Activated CD4-positive, alpha-beta T cell treated with anti-CD3 and anti-CD28 coated beads for 4 hours (primary cell): Measurements from ENCODE around the gene ULK4.
"Not testable (repeated sequence)": the region's sequence is repeated elsewhere in the genome, so short reads cannot be mapped to it uniquely, and the experiment has no call there.

Experiments
- DNase-seq, 2 donors: peaks; one replicate each; pipeline ENCODE4 v3.0.0-alpha.2; 2020

Gene ULK4

GRCh38 chr3:41749988-41750387 lies 211.9 kb downstream of the ULK4 start:
- no peak for DNase-seq

GRCh38 chr3:41746215-41746614 lies 215.7 kb downstream of the ULK4 start:
- DNase-seq, result no peak

- no peak for DNase-seq
Measured at GRCh38 chr3:41742121-41742520, 219.8 kb downstream of the ULK4 start.

- DNase-seq, result no peak
Measured at GRCh38 chr3:41740374-41740886, 221.5 kb downstream of the ULK4 start.

GRCh38 chr3:41726891-41727290 lies 235.0 kb downstream of the ULK4 start:
- DNase-seq, result no peak

- DNase-seq, result no peak
Measured at GRCh38 chr3:41717641-41718040, 244.3 kb downstream of the ULK4 start.

GRCh38 chr3:41716471-41716870 lies 245.4 kb downstream of the ULK4 start:
- no peak for DNase-seq

- no peak for DNase-seq
Measured at GRCh38 chr3:41715376-41715775, 246.5 kb downstream of the ULK4 start.

GRCh38 chr3:41711651-41712050 lies 250.3 kb downstream of the ULK4 start:
- no peak for DNase-seq

- no peak for DNase-seq
Measured at GRCh38 chr3:41710646-41711388, 251.1 kb downstream of the ULK4 start.

- not testable (repeated sequence) for DNase-seq
Measured at GRCh38 chr3:41709213-41709612, 252.7 kb downstream of the ULK4 start.

- no peak for DNase-seq
Measured at GRCh38 chr3:41708176-41708575, 253.7 kb downstream of the ULK4 start.

- no peak for DNase-seq
Measured at GRCh38 chr3:41705893-41706292, 256.0 kb downstream of the ULK4 start.

GRCh38 chr3:41701191-41701698 lies 260.7 kb downstream of the ULK4 start:
- DNase-seq, result no peak

- DNase-seq, result no peak
Measured at GRCh38 chr3:41700155-41700554, 261.7 kb downstream of the ULK4 start.

GRCh38 chr3:41698898-41699297 lies 263.0 kb downstream of the ULK4 start:
- DNase-seq, result no peak

- no peak for DNase-seq
Measured at GRCh38 chr3:41697702-41698101, 264.2 kb downstream of the ULK4 start.

- not testable (repeated sequence) for DNase-seq
Measured at GRCh38 chr3:41695806-41696205, 266.1 kb downstream of the ULK4 start.

GRCh38 chr3:41693799-41694198 lies 268.1 kb downstream of the ULK4 start:
- DNase-seq, result no peak

GRCh38 chr3:41690766-41691563 lies 270.9 kb downstream of the ULK4 start:
- DNase-seq, result no peak

GRCh38 chr3:41688595-41689380 lies 273.1 kb downstream of the ULK4 start:
- no peak for DNase-seq

- no peak for DNase-seq
Measured at GRCh38 chr3:41684797-41685735, 276.8 kb downstream of the ULK4 start.
